Large intestine (tissue), 3 donors: ENCODE measurements around the gene PIGS. TPM values are rescaled to one million over a fixed set of nuclear protein-coding genes. Genes with fewer than 3 reads are reported as not detected.

ENCODE experiments used
- DNase-seq, 2 donors: peaks; one replicate each; pipeline versions ENCODE4 v3.0.0 to v3.0.0-alpha.2; 2013
- H3K27ac ChIP-seq: one replicate; pipeline ENCODE4 v1.5.1; 2013; ENCODE audit warnings: low read length
- H3K27me3 ChIP-seq: 2 replicates; pipeline ENCODE4 v1.6.1; 2013; ENCODE audit warnings: low read length; ENCODE audit not compliant: control insufficient read depth, insufficient read depth
- H3K36me3 ChIP-seq: 2 replicates; pipeline ENCODE4 v1.6.1; 2013; ENCODE audit warnings: low read length; ENCODE audit not compliant: control insufficient read depth, insufficient read depth
- H3K4me1 ChIP-seq: one replicate; pipeline ENCODE4 v1.6.1; 2013; ENCODE audit warnings: low read length; ENCODE audit not compliant: control insufficient read depth, insufficient read depth
- H3K4me3 ChIP-seq: one replicate; pipeline ENCODE4 v1.5.1; 2013; ENCODE audit warnings: low read length
- H3K9me3 ChIP-seq: one replicate; pipeline ENCODE4 v1.6.1; 2013; ENCODE audit warnings: mild to moderate bottlenecking, low read depth, low read length, moderate library complexity; ENCODE audit not compliant: control insufficient read depth
- WGBS: methylation state at CpG from one replicate; pipeline ENCODE4 v1.1.5; 2013; ENCODE audit warnings: low lambda C conversion rate; ENCODE audit not compliant: insufficient coverage; 5-methylcytosine and 5-hydroxymethylcytosine counted together
- polyA plus RNA-seq: library from polyadenylated mRNA; unstranded; fragments of 120-200 nt; gene quantifications from one replicate; pipeline ENCODE4 v1.2.1, GENCODE V29; 2013

PIGS gene
- polyA plus RNA-seq, 1 donor: 88.7 TPM

DNA sequence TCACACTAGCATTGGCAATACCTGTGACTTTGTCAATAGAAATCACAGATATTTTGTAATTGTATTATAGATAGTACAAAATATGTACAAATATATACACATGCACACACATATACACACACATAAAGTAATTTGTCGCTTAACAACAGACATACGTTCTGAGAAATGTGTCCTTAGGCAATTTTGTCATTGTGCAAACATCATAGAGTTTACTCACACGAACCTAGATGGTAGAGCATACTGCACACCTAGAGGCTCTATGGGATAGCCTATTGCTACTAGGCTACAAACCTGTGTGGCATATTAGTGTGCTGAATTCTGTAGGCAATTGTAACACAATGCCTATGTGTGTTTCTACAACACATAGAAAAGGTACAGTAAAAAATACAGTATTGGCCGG lies 29.9 kb downstream of the PIGS start:
- no peak for DNase-seq
- Histone ChIP-seq H3K9me3 (no peaks in the 10 kb centered on the region), H3K4me1 (peaks cover 5% of the 10 kb centered on the region), H3K36me3 (peaks cover 8% of the 10 kb centered on the region), H3K27me3 (no peaks in the 10 kb centered on the region), H3K27ac (no peak overlapping the region), H3K4me3 (no peak overlapping the region)
- WGBS: no CpG with 5 or more reads among the region's 4 CpGs

DNA sequence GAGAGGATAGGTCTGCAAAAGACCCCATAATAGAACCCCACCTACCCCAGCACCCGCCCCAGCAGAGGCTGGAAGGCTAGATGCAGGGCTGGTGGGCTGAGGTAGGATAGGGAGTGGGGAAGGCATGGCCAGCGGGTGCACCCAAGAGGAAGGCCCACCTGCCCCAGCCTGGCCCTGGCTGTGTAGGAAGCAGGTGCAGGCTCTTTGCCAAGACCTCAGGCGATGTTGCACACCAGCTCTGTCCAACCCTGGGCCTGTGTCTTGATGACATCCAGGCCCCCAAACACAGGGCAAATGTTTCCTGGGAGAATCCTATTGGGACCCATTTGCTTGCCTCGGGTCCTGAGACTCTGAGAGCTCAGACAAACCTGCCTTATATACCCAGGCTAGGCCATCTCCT lies 31.1 kb downstream of the PIGS start:
- no peak overlapping the region for H3K4me3 ChIP-seq
- DNase-seq: no peak
- H3K27ac ChIP-seq: no peak overlapping the region
- peaks cover 4% of the 10 kb centered on the region for H3K4me1 ChIP-seq
- H3K9me3 ChIP-seq: no peaks in the 10 kb centered on the region
- no peaks in the 10 kb centered on the region for H3K27me3 ChIP-seq
- no CpG with 5 or more reads among the region's 4 CpGs for WGBS
- no peaks in the 10 kb centered on the region for H3K36me3 ChIP-seq

DNA sequence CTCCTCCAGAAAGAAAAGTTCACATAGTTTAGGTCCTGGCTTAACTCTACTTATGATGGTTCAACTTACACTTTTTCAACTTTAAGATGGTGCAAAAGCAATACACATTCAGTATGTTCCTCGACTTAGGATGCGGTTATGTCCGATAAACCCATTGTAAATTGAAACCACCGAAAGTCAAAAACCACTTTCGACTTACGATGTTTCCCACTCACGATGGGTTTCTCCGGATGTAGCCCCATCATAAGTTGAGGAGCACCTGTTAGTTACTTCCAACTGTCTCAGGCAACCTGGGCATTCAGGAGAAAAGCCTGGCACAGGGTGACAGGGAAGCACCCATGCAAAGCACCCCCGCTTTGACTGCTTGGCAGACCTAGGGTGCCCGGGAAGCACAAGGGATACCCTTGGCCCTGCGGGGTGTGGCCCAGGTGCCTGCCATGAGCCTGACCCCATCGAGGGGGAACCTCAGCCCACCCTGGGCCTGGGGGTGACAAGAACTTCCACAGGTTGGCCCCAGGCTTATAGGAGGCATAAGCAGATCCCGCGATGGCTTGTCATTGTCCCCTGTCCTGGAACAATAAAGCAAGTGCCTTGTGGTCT lies 32.9 kb downstream of the PIGS start:
- Histone ChIP-seq H3K4me1 (peaks cover 4% of the 10 kb centered on the region), H3K36me3 (no peaks in the 10 kb centered on the region), H3K4me3 (no peak overlapping the region), H3K27ac (no peak overlapping the region), H3K27me3 (no peaks in the 10 kb centered on the region), H3K9me3 (no peaks in the 10 kb centered on the region)
- WGBS: no CpG with 5 or more reads among the region's 14 CpGs
- DNase-seq: no peak

DNA sequence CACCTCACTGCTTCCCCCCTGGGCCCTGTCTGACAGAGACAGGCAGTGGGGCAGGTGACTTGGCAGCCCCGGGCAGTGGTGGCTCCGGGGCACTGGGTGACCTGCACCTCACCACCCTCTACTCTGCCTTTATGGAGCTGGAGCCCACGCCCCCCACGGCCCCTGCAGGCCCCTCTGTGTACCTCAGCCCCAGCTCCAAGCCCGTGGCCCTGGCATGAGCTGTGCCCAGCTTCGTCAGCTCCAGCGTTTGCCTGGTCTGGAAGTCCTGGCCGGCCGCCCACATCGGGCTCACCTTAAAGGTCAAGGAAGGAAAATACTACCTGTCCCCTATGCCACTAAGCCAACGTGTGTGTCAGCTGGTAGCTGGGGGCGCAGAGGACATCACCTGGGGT lies 34.1 kb downstream of the PIGS start:
- no peaks in the 10 kb centered on the region for H3K27me3 ChIP-seq
- H3K36me3 ChIP-seq: no peaks in the 10 kb centered on the region
- no peak overlapping the region for H3K27ac ChIP-seq
- no peak overlapping the region for H3K4me3 ChIP-seq
- DNase-seq: no peak
- H3K9me3 ChIP-seq: no peaks in the 10 kb centered on the region
- peaks cover 4% of the 10 kb centered on the region for H3K4me1 ChIP-seq
- no CpG with 5 or more reads among the region's 12 CpGs for WGBS

DNA sequence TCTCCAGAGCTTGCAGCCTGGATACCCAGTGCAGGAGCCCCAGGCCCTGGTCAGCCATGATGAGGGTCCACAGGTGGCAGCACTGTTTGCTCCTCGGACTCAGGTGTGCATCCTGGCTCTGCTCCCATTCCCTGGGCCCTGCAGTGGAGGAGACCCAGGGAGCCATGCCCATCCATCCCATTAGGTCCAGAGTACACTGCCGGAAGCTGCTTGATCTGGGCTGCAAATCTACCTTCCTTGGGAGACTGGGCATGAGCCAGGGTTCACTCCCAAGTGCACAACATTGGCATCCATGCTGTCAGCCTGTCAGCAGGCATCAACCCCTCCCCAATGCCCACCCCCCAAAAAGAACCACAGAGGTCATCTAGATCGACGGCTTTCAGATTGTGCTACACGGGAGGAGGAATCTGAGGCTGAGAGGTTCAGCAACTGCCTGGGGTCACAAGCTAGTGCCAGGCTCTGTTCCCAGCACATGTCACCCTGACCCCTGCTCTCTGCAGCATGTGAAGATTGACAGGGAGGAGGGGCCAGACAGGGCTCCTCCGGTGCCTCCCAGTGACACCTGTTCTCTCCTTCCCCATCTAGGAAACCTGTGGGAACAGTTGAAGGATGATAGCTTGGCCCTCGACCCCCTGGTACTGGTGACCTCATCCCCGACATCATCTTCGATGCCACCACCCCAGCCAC lies 34.6 kb downstream of the PIGS start:
- no peaks in the 10 kb centered on the region for H3K36me3 ChIP-seq
- H3K4me1 ChIP-seq: peaks cover 4% of the 10 kb centered on the region
- WGBS: no CpG with 5 or more reads among the region's 9 CpGs
- no peak for DNase-seq
- no peaks in the 10 kb centered on the region for H3K27me3 ChIP-seq
- no peaks in the 10 kb centered on the region for H3K9me3 ChIP-seq
- no peak overlapping the region for H3K27ac ChIP-seq
- H3K4me3 ChIP-seq: no peak overlapping the region

DNA sequence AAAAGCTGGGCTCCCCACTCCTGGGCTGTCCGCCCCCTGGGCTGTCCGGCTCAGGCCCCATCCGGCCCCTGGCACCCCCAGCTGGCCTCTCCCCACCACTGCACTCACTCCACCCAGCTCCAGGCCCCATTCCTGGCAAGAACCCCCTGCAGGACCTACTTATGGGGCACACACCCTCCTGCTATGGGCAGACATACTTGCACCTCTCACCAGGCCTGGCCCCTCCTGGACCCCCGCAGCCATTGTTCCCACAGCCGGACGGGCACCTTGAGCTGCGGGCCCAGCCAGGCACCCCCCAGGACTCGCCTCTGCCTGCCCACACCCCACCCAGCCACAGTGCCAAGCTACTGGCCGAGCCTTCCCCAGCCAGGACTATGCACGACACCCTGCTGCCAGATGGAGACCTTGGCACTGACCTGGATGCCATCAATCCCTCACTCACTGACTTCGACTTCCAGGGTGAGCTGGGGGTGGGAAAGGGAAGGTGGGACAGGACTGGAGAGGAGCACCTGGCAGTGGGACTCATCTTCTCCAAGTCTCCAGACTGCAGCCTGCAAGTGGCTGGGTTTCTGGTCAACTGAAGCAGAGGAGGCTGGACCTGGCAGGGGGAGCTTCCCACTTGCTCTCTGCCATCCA lies 36.5 kb downstream of the PIGS start:
- H3K9me3 ChIP-seq: no peaks in the 10 kb centered on the region
- no peak overlapping the region for H3K27ac ChIP-seq
- H3K27me3 ChIP-seq: no peaks in the 10 kb centered on the region
- no peak for DNase-seq
- no CpG with 5 or more reads among the region's 11 CpGs for WGBS
- no peak overlapping the region for H3K4me3 ChIP-seq
- H3K36me3 ChIP-seq: no peaks in the 10 kb centered on the region
- H3K4me1 ChIP-seq: peaks cover 4% of the 10 kb centered on the region

DNA sequence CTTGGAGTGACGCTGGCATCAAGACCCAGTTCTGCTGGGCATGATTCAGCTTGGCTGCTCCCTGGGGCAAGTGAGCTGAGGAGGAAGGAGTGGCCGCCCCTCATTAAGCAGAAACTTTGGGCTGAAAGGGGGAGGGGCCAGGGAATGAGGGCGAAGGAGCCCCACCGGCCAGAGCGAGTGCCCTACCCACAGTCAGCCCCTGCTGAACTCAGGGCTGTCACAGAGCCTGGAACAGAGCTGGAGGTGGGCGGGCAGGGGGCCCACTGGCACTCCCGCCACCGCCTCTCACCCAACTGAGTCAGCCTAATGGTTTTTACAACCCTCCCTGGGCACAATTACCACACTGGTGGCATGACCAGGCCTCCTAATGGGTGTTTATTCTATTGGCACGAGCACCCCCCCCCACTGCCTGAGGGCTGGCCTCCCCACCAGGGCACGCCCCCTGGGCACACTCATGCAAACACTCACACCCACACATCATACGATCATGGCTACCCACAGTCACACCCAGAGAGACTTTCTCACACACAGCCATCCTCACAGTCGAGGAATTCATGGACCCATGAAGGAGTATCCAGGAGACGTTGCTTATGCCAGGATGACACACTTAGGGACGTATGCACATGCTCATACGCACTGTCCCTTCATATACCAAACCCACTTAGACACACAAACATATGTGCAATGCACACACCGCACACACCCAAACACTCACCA lies 38.1 kb downstream of the PIGS start:
- Histone ChIP-seq H3K4me3 (no peak overlapping the region), H3K36me3 (no peaks in the 10 kb centered on the region), H3K4me1 (peaks cover 4% of the 10 kb centered on the region), H3K9me3 (no peaks in the 10 kb centered on the region), H3K27ac (no peak overlapping the region), H3K27me3 (no peaks in the 10 kb centered on the region)
- no CpG with 5 or more reads among the region's 16 CpGs for WGBS
- DNase-seq: no peak

DNA sequence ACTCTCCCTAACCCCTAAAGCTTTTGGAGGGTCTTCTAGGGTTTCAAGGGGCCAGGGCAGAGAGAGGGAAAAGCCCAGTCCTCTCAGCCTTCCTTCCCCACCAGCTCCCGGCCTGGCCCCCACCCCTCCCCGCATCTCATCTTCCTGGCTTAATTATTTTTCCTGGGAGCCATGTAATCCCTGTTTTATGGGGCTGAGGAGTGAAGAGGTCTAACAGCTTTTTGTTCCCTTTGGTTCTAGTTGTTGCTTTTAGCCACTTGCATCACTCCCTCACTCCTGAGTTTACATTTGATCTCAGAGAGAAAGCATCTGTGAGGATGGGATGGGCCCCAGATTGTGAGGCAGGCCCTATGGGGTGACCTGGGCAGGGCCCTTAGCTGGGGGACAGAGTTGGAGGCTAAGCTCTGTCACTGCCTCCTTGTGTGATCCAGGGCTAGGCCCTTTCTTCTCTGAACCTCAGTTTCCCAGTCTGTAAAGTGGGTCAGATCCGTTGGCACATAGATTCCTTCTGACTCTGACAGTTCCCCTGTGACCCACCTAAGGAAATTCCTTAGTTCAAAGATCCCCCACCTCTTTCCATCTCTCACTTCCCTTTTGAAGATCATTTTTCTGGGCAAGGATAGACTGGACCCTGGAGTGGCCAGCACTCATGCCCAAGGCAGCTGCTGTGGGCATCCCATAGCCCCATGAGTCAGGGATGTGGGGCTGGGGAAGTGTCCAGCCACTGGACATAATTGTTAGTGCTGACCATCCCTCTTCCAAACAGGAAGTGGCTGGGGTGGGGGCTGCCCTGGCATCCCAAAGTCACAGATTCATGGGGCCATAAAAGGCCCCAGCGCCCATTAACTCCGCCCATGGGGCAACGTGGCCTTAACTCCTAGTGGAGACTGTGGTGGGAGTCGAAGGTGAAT lies 39.0 kb downstream of the PIGS start:
- no CpG with 5 or more reads among the region's 7 CpGs for WGBS
- Histone ChIP-seq H3K36me3 (no peaks in the 10 kb centered on the region), H3K27ac (no peak overlapping the region), H3K4me3 (no peak overlapping the region), H3K9me3 (no peaks in the 10 kb centered on the region), H3K27me3 (no peaks in the 10 kb centered on the region), H3K4me1 (peaks cover 4% of the 10 kb centered on the region)
- DNase-seq: no peak

DNA sequence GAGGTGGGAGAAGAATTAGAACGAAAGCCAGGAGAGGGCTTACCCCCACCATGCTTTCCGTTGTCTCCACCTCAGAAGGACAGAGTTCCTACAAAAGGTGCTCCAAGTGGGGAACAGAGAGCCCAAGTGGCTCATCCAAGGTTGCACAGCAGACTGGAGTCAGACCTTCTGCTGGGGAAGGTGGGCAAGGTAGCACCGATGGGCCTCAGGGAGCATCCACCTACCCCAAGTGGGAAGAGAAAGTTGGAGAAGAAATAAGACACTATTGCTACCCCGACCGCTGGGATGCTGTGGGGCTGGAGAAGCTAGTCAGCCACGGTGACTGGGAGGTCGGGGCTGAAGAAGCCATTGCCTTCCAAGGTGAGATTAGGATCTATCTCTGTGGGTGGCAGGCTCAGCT lies 40.4 kb downstream of the PIGS start:
- DNase-seq: no peak
- no peak overlapping the region for H3K4me3 ChIP-seq
- peaks cover 12% of the 10 kb centered on the region for H3K4me1 ChIP-seq
- no peaks in the 10 kb centered on the region for H3K36me3 ChIP-seq
- H3K9me3 ChIP-seq: no peaks in the 10 kb centered on the region
- H3K27ac ChIP-seq: no peak overlapping the region
- H3K27me3 ChIP-seq: no peaks in the 10 kb centered on the region
- no CpG with 5 or more reads among the region's 7 CpGs for WGBS

DNA sequence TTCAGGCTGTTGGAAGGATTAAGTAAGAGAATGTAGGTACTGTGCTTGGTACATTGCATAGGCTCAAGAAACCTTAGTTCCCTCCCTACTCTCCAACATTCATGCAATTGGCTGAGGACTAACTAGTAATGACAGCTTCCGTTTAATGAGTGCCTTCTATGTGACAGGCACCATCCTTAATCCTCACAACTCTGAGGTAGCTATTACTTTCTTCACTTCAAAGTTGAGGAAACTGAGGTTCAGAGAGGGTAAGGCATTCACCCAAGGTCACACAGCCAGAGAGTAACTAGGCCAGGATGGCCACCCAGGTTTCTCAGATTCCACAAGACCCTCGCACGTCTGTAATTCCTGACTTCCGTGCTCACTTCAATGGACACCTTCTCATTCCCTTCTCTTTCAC lies 41.1 kb downstream of the PIGS start:
- Histone ChIP-seq H3K27ac (no peak overlapping the region), H3K27me3 (no peaks in the 10 kb centered on the region), H3K36me3 (no peaks in the 10 kb centered on the region), H3K4me1 (peaks cover 19% of the 10 kb centered on the region), H3K4me3 (no peak overlapping the region), H3K9me3 (no peaks in the 10 kb centered on the region)
- no CpG with 5 or more reads among the region's 4 CpGs for WGBS
- DNase-seq: no peak
